WTC11 (cell line): ENCODE measurements around the gene ANO7.

ENCODE experiments used
- ESRRA ChIP-seq: sonication (generic); formaldehyde crosslinking; IDR thresholded peaks from 2 replicates; pipeline ENCODE4 v1.8.1; 2022; ENCODE audit warnings: mild to moderate bottlenecking, missing genetic modification reagents, borderline replicate concordance
- FOXJ3 ChIP-seq: sonication (generic); formaldehyde crosslinking; IDR thresholded peaks from 2 replicates; pipeline ENCODE4 v1.9.0; 2021; ENCODE audit warnings: missing genetic modification reagents, mild to moderate bottlenecking, borderline replicate concordance
- NFYB ChIP-seq: sonication (generic); formaldehyde crosslinking; conservative IDR thresholded peaks from 2 replicates; pipeline ENCODE4 v1.8.0; 2022; ENCODE audit warnings: low read depth, missing genetic modification reagents
- SMAD3 ChIP-seq: sonication (generic); formaldehyde crosslinking; IDR thresholded peaks from 2 replicates; pipeline ENCODE4 v1.8.0; 2022; ENCODE audit warnings: missing genetic modification reagents, mild to moderate bottlenecking, borderline replicate concordance
- ZNF121 ChIP-seq: sonication (generic); formaldehyde crosslinking; IDR thresholded peaks from 2 replicates; pipeline ENCODE4 v1.8.0; 2023; ENCODE audit warnings: missing genetic modification reagents
- TF ChIP-seq, protein P1 (sequence below): sonication (generic); formaldehyde crosslinking; IDR thresholded peaks from 2 replicates; pipeline ENCODE4 v1.8.1; 2022; ENCODE audit warnings: low read depth, missing genetic modification reagents, borderline replicate concordance
- TF ChIP-seq, protein P2 (sequence below): fragments of 200-600 bp; IDR thresholded peaks from 2 replicates; pipeline ENCODE4 v1.8.0; 2022; ENCODE audit warnings: antibody characterized with exemption
- TF ChIP-seq, protein P3 (sequence below): sonication (generic); formaldehyde crosslinking; IDR thresholded peaks from 2 replicates; pipeline ENCODE4 v1.8.1; 2023; ENCODE audit warnings: mild to moderate bottlenecking, missing genetic modification reagents, moderate library complexity
- TF ChIP-seq, protein P4 (sequence below): sonication (generic); formaldehyde crosslinking; IDR thresholded peaks from 2 replicates; pipeline ENCODE4 v1.8.1; 2022; ENCODE audit warnings: mild to moderate bottlenecking, moderate library complexity, missing genetic modification reagents
- TF ChIP-seq, protein P5 (sequence below): sonication (generic); formaldehyde crosslinking; IDR thresholded peaks from 2 replicates; pipeline ENCODE4 v1.8.0; 2022; ENCODE audit warnings: mild to moderate bottlenecking, missing genetic modification reagents

DNA sequence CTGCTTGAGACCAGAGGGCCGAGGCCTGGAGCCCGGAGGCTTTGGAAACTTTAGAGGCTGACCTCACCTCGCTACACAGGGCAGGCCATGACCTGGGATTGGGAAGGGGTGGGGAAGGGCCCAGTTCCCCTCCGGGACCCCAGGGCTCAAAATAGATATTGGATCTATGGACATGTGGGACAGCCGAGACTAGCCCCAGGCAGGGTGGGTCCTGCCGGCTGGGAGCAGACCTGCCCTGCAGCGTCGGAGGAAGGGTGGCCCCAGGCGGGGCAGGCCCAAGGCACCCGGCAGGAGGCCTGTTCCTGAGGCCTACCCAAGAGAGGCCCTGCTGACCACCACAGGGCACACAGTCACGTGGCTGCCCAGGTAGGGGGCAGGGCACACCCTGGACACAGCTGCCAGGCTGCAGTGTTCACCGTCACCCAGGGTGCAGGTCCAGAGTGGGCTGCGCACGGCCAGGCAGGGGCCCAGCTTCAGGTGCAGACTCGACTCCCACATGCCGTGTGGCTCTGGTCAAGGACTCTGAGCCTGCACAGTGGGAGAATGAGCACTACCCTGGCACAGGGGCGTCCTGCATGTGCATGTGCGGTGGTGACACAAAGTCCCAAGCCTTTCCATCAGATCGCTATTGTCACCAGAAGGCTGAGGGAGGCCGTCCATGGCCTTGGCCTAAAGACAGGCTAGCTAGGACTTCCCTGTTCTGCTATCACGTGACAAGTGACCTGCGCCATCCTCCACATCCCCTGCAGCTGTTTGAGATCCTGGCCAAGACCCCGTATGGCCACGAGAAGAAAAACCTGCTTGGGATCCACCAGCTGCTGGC is 13.2 kb downstream of the ANO7 start:
- no peak for TF ChIP-seq SMAD3 (CRISPR knock-in tag)
- TF ChIP-seq, protein P1, sequence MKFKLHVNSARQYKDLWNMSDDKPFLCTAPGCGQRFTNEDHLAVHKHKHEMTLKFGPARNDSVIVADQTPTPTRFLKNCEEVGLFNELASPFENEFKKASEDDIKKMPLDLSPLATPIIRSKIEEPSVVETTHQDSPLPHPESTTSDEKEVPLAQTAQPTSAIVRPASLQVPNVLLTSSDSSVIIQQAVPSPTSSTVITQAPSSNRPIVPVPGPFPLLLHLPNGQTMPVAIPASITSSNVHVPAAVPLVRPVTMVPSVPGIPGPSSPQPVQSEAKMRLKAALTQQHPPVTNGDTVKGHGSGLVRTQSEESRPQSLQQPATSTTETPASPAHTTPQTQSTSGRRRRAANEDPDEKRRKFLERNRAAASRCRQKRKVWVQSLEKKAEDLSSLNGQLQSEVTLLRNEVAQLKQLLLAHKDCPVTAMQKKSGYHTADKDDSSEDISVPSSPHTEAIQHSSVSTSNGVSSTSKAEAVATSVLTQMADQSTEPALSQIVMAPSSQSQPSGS: no peak
- TF ChIP-seq, protein P2, sequence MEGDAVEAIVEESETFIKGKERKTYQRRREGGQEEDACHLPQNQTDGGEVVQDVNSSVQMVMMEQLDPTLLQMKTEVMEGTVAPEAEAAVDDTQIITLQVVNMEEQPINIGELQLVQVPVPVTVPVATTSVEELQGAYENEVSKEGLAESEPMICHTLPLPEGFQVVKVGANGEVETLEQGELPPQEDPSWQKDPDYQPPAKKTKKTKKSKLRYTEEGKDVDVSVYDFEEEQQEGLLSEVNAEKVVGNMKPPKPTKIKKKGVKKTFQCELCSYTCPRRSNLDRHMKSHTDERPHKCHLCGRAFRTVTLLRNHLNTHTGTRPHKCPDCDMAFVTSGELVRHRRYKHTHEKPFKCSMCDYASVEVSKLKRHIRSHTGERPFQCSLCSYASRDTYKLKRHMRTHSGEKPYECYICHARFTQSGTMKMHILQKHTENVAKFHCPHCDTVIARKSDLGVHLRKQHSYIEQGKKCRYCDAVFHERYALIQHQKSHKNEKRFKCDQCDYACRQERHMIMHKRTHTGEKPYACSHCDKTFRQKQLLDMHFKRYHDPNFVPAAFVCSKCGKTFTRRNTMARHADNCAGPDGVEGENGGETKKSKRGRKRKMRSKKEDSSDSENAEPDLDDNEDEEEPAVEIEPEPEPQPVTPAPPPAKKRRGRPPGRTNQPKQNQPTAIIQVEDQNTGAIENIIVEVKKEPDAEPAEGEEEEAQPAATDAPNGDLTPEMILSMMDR: no peak
- no peak for TF ChIP-seq ESRRA
- no peak for TF ChIP-seq FOXJ3 (CRISPR knock-in tag)
- TF ChIP-seq, protein P3, sequence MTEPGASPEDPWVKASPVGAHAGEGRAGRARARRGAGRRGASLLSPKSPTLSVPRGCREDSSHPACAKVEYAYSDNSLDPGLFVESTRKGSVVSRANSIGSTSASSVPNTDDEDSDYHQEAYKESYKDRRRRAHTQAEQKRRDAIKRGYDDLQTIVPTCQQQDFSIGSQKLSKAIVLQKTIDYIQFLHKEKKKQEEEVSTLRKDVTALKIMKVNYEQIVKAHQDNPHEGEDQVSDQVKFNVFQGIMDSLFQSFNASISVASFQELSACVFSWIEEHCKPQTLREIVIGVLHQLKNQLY (CRISPR knock-in tag): no peak
- no peak for TF ChIP-seq NFYB (CRISPR knock-in tag)
- TF ChIP-seq, protein P4, sequence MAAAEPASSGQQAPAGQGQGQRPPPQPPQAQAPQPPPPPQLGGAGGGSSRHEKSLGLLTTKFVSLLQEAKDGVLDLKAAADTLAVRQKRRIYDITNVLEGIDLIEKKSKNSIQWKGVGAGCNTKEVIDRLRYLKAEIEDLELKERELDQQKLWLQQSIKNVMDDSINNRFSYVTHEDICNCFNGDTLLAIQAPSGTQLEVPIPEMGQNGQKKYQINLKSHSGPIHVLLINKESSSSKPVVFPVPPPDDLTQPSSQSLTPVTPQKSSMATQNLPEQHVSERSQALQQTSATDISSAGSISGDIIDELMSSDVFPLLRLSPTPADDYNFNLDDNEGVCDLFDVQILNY: no peak
- TF ChIP-seq, protein P5, sequence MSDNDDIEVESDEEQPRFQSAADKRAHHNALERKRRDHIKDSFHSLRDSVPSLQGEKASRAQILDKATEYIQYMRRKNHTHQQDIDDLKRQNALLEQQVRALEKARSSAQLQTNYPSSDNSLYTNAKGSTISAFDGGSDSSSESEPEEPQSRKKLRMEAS (CRISPR knock-in tag): no peak
- TF ChIP-seq ZNF121 (CRISPR knock-in tag): no peak
